GM12801 (cell line): Measurements from ENCODE around the gene BCL2L1.

Source experiments
- TF ChIP-seq, protein P1 (sequence below): IDR thresholded peaks from one replicate; pipeline ENCODE4 v1.5.1; 2011; ENCODE audit warnings: control low read depth; ENCODE audit not compliant: insufficient read length; ENCODE audit errors: extremely low read depth

BCL2L1 gene

DNA sequence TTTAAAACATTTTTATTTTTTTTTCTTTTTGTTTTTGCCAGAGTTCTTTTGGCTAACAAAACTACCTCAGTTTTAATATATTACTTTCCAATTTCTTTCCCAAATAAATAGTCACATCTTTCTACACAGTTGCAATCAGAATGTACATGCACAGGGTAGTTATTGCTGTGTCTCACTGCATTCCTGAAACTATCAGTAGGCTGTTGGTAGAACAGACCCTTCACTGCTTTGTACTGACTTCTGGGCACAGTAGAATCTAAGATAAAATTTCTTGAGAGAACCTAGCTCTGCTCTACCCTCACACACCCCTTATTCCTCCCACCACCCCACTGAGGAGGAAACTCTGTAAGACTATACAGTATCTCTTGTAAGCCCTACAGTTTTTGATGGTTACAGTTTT is 36.3 kb upstream of the BCL2L1 start:
- TF ChIP-seq, protein P1, sequence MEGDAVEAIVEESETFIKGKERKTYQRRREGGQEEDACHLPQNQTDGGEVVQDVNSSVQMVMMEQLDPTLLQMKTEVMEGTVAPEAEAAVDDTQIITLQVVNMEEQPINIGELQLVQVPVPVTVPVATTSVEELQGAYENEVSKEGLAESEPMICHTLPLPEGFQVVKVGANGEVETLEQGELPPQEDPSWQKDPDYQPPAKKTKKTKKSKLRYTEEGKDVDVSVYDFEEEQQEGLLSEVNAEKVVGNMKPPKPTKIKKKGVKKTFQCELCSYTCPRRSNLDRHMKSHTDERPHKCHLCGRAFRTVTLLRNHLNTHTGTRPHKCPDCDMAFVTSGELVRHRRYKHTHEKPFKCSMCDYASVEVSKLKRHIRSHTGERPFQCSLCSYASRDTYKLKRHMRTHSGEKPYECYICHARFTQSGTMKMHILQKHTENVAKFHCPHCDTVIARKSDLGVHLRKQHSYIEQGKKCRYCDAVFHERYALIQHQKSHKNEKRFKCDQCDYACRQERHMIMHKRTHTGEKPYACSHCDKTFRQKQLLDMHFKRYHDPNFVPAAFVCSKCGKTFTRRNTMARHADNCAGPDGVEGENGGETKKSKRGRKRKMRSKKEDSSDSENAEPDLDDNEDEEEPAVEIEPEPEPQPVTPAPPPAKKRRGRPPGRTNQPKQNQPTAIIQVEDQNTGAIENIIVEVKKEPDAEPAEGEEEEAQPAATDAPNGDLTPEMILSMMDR: no peak

DNA sequence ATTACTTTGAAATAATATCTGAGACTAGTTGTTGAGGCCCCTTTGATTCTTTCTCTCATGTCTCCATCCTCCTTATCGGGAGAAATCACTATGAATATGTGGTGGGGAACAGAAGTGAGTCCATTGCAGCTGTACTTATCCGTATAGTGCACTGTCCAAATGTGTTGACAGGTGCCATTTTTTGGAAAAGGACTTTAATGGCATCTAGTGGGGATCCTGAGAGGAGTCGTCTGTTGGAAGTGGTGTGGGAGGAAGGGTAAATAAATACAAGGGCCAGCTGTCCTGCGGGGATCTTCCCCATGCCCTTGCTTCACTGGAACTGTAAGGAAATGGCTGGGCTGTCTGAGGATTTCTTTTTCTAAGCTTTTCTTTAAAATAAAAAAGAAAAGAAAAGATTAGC is 35.9 kb upstream of the BCL2L1 start:
- TF ChIP-seq, protein P1: no peak

DNA sequence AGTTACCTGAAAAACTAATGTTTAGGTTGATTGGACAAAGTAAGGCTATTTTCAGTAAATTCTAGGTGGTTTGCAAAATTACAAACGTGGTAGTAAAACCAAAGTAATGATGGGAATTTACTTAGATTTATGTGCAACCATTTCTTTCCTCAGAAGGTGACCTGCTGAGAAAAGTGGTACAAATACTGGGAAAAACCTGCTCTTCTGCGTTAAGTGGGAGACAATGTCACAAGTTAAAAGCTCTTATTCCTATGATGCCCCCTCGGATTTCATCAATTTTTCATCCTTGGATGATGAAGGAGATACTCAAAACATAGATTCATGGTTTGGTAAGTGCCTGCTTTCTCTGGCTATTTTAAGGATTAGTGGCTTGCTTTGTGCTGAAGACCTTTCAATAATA is 34.6 kb upstream of the BCL2L1 start:
- TF ChIP-seq, protein P1: no peak

DNA sequence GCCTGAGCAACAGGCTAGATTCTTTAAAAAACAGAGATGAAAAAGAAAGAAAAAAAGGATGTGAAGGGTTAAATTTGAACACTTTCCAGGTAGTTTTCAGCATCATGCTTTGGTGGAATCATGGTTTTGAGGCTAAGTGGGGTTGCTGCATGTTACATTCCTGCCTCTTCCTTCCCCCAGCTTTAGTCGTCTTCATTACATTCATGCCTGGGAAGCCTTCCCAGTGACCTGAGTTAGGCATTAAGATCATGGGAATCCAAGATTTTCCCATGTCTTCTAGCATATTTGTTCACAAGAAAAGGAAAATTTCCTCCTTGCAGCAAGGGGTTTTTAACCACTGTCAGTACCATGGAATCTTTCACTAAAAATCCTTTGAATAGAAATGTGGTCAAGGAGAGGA is 28.5 kb upstream of the BCL2L1 start:
- TF ChIP-seq, protein P1: no peak

DNA sequence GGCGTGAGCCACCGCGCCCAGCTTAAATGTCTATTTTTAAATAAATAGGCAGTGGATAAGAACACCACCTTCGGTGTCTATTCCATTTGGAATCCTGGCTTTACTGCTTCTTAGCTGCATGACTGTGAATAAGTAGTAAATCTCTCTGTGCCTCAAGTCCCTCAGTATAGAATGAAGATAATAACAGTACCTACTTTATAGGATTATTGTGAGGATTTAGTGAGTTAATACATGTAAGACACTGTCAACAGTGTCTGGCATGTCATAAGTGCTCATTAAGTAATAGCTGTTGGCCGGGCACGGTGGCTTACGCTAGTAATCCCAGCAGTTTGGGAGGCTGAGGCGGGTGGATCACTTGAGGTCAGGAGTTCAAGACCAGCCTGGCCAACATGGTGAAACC is 26.6 kb upstream of the BCL2L1 start:
- TF ChIP-seq, protein P1: no peak

DNA sequence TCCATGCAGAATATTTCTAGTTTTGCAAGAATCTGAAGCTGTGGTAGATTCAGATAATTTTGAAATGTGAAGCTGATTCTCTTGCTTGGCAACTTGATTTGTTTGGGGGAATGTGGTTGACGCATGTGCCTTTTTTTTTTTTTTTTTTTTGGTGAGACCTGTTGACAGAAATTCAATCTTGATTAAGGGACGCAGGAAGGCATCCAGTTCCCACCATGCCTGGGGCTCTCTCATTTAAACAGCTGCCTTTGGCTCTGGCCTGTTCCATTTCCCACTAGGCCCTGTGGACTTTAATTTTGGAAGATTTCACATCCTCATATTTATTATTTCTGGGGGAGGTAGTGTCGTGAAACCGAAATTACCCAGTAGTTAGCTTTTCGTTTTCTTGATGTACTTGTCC is 25.0 kb upstream of the BCL2L1 start:
- TF ChIP-seq, protein P1: no peak

DNA sequence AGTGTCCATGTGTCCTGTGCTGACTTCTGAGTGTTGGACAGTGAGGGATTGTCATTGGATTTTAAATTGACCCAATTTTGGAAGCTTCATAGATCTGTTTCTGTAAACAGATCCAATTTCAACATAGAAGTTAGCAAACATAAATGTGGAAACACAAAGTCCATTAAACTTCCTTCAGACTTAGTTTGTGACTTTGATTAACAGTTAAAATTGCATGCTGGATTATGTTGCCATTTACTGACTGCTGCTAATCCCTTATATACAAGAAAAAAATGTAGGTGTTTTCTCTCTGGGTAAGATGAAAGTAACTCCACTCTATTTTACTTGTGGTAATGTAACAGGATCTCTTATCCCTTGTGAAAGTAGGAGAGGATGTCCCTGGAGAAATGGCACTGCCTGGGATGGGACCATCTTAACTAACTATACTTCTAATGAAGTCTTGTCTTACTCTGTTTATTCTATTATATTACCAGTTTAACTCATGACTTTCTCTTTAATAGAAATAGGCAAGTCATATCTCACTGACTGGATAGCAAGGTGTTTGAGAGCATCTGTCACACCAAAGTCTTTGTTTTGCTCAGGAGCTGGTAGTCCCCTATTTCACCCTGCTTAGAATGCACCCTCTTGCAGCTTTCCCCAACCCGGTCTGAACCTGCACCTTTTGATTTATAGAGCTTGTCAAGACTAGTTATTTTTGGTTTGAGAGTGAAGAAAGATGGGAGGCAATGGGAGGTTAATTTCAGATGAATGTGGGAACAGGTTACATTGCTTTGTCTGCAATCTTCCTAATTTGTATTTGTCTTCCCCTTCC is 23.6 kb upstream of the BCL2L1 start:
- TF ChIP-seq, protein P1: no peak
